GM23248 (cell line): ENCODE results near the gene ELF1.

ENCODE experiments used
- EZH2 ChIP-seq: fragments of 200-600 bp; sonication (generic); IDR thresholded peaks from 2 replicates; pipeline ENCODE4 v1.6.1; 2018; ENCODE audit warnings: antibody characterized with exemption, mild to moderate bottlenecking; ENCODE audit not compliant: insufficient read depth, poor library complexity, severe bottlenecking
- EZH2phosphoT487 ChIP-seq: fragments of 200-600 bp; sonication (generic); IDR thresholded peaks from 2 replicates; pipeline ENCODE4 v1.6.1; 2018; ENCODE audit warnings: antibody characterized with exemption, moderate library complexity, mild to moderate bottlenecking, low read depth; ENCODE audit not compliant: insufficient read depth

DNA sequence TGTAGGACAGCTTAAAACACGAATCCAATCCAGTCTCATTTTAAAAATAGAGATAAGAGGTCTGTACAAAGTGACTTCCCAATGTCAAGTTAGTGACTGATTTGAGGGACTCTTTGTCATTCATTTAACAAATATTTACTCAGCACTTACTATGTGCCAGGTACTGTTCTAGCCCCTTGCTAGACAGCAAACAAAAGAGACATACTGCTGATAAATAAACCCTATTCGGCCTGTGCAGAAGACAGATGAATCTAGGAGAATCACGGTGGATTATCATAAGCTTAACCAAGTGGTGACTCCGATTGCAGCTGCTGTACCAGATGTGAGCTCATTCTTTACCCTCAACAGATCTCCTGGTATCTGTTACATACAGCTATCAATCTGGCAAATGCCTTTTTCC, 6.4 kb upstream of the ELF1 start:
- no peak for TF ChIP-seq EZH2
- no peak for TF ChIP-seq EZH2phosphoT487
